K562 (cell line): Measurements from ENCODE around the gene OPTN. TPM values are rescaled to one million over a fixed set of nuclear protein-coding genes. Genes with fewer than 3 reads are reported as not detected.

ENCODE experiments used
- ATAC-seq: fragments of 200-7000 bp; cut with Tn5 transposase; 3 replicates; pipeline ENCODE4 v1.9.1; 2020; ENCODE audit warnings: moderate library complexity
- BruUV-seq: library from RNA; stranded (reverse); fragments of 400-500 nt; replicated peaks from 2 replicates; lab custom pipeline; 2021; lab: Mats Ljungman, UMichigan
- CTCF ChIA-PET: fragments of 300-600 bp; formaldehyde crosslinking; extraction: SDS; loops from one replicate; lab custom pipeline; 2021; ENCODE audit warnings: low intra/inter-chr PET ratio; lab: Yijun Ruan, JAX
- POLR2A ChIA-PET: fragments of 300-600, 350-650 bp; sonication (Branson Sonifier 250); formaldehyde crosslinking; extraction: SDS; loops from one replicate; lab custom pipeline; 2021; ENCODE audit warnings: antibody characterized with exemption, inconsistent platforms; lab: Yijun Ruan, JAX
- DNase-seq, 4 experiments: peaks; one replicate each; pipeline versions ENCODE4 v3.0.0 to v3.0.0-alpha.2; 2011 to 2018; ENCODE audit warnings: low spot score in 3 of 4, mixed read lengths in 3 of 4; ENCODE audit errors: extremely low read depth in 1 of 4
- FAIRE-seq: peaks from 2 replicates; lab custom pipeline; 2011; peaks lifted over from hg19 to GRCh38; lab: Jason Lieb, UNC
- H2AFZ ChIP-seq: 2 replicates; pipeline ENCODE4 v1.6.0; 2011; ENCODE audit warnings: low read depth, low read length, control low read depth, inconsistent platforms
- H3K27ac ChIP-seq: fragments of 200-600 bp; 3 replicates; pipeline ENCODE4 v1.8.0; 2011; ENCODE audit warnings: low read depth, mild to moderate bottlenecking, control low read depth, inconsistent platforms, low read length, moderate library complexity, mixed read lengths; ENCODE audit errors: extremely low read depth
- H3K27me3 ChIP-seq, 2 experiments: fragments of 300-600 bp in 1 of 2; 2 replicates in 1 of 2; 3 replicates in 1 of 2; pipeline versions ENCODE4 v1.6.0 to v1.8.0; 2011; ENCODE audit warnings: inconsistent platforms in 2 of 2, low read length in 2 of 2, mild to moderate bottlenecking in 1 of 2, mixed read lengths in 1 of 2, moderate library complexity in 1 of 2; ENCODE audit not compliant: control insufficient read depth in 2 of 2, insufficient read depth in 2 of 2
- H3K36me3 ChIP-seq: fragments of 300-600 bp; 3 replicates; pipeline ENCODE4 v1.8.0; 2011; ENCODE audit warnings: mild to moderate bottlenecking, low read length, inconsistent platforms; ENCODE audit not compliant: control insufficient read depth, insufficient read depth
- H3K4me1 ChIP-seq, 2 experiments: fragments of 200-600 bp in 1 of 2; replicated peaks in 1 of 2; 2 replicates in 1 of 2; 3 replicates in 1 of 2; pipeline versions ENCODE4 v1.5.1 to v1.8.0; 2011; ENCODE audit warnings: inconsistent platforms in 2 of 2, low read length in 2 of 2, mild to moderate bottlenecking in 1 of 2, mixed read lengths in 1 of 2, moderate library complexity in 1 of 2; ENCODE audit not compliant: control insufficient read depth in 2 of 2, insufficient read depth in 2 of 2
- H3K4me2 ChIP-seq: 2 replicates; pipeline ENCODE4 v1.6.1; 2011; ENCODE audit warnings: low read length, control low read depth, inconsistent platforms, mixed read lengths; ENCODE audit not compliant: insufficient read depth
- H3K4me3 ChIP-seq: fragments of 200-600 bp; sonication (generic), shearing (Covaris generic); 2 replicates; pipeline ENCODE4 v1.5.1; 2016; ENCODE audit warnings: control low read depth, inconsistent platforms
- H3K79me2 ChIP-seq: fragments of 200-600 bp; 3 replicates; pipeline ENCODE4 v1.8.0; 2011; ENCODE audit warnings: low read length, inconsistent platforms; ENCODE audit not compliant: control insufficient read depth, insufficient read depth
- H3K9ac ChIP-seq, 2 experiments: 2 replicates each; pipeline versions ENCODE4 v1.6.0 to v1.6.1; 2011; ENCODE audit warnings: low read depth in 2 of 2, low read length in 2 of 2, control low read depth in 1 of 2, inconsistent platforms in 1 of 2, mild to moderate bottlenecking in 1 of 2, mixed read lengths in 1 of 2; ENCODE audit not compliant: insufficient read depth in 1 of 2
- H3K9me1 ChIP-seq: one replicate; pipeline ENCODE4 v1.6.0; 2011; ENCODE audit warnings: inconsistent platforms, mild to moderate bottlenecking, low read length, moderate library complexity; ENCODE audit not compliant: control insufficient read depth, insufficient read depth
- H3K9me3 ChIP-seq: replicated peaks from 2 replicates; pipeline ENCODE4 v1.5.1; 2011; ENCODE audit warnings: low read depth, low read length, inconsistent platforms; ENCODE audit not compliant: control insufficient read depth, insufficient read depth
- H4K20me1 ChIP-seq: replicated peaks from 2 replicates; pipeline ENCODE4 v1.6.1; 2011; ENCODE audit warnings: low read length, inconsistent platforms, mixed read lengths; ENCODE audit not compliant: control insufficient read depth, insufficient read depth
- ELF1 ChIP-seq: fragments of 200-800 bp; sonication (Bioruptor generic); IDR thresholded peaks from 2 replicates; pipeline ENCODE4 v1.6.1; 2016; ENCODE audit warnings: missing genetic modification characterization, missing compliant biosample characterization
- EP400 ChIP-seq: fragments of 450-650 bp; IDR thresholded peaks from 2 replicates; pipeline ENCODE4 v1.6.1; 2017; ENCODE audit warnings: antibody characterized with exemption, mild to moderate bottlenecking, moderate library complexity
- GTF2F1 ChIP-seq: IDR thresholded peaks from 2 replicates; pipeline ENCODE4 v1.6.1; 2011; ENCODE audit warnings: low read depth, low read length, improper control_type of control experiment
- MNT ChIP-seq, 2 experiments: fragments of 450-650 bp; conservative IDR thresholded peaks; 2 replicates each; pipeline ENCODE4 v1.6.1; 2017; ENCODE audit warnings: mild to moderate bottlenecking in 2 of 2, moderate library complexity in 2 of 2
- NONO ChIP-seq, 2 experiments: fragments of 200-400 bp in 1 of 2; fragments of 450-650 bp in 1 of 2; formaldehyde crosslinking in 1 of 2; IDR thresholded peaks; 2 replicates each; pipeline ENCODE4 v1.6.1; 2017; ENCODE audit warnings: low read depth in 2 of 2, mild to moderate bottlenecking in 2 of 2, moderate library complexity in 2 of 2, low read length in 1 of 2
- RBM39 ChIP-seq: fragments of 200-400 bp; formaldehyde crosslinking; optimal IDR thresholded peaks from 2 replicates; pipeline ENCODE3; 2018; ENCODE audit warnings: low read depth, low read length
- RERE ChIP-seq: sonication (generic); formaldehyde crosslinking; IDR thresholded peaks from 2 replicates; pipeline ENCODE4 v1.8.0; 2023; ENCODE audit warnings: missing genetic modification reagents, mild to moderate bottlenecking, borderline replicate concordance
- SRSF9 ChIP-seq: fragments of 200-400 bp; formaldehyde crosslinking; IDR thresholded peaks from 2 replicates; pipeline ENCODE4 v1.6.1; 2017; ENCODE audit warnings: low read depth, low read length, borderline replicate concordance
- TGIF2 ChIP-seq: sonication (generic); formaldehyde crosslinking; IDR thresholded peaks from 2 replicates; pipeline ENCODE4 v1.8.1; 2022; ENCODE audit warnings: mild to moderate bottlenecking, missing genetic modification reagents, moderate library complexity
- TOE1 ChIP-seq, 2 experiments: fragments of 450-650 bp in 1 of 2; sonication (generic) in 1 of 2; formaldehyde crosslinking in 1 of 2; IDR thresholded peaks; 2 replicates each; pipeline versions ENCODE4 v1.7.1 to v1.8.0; 2016 to 2022; ENCODE audit warnings: borderline replicate concordance in 2 of 2, mild to moderate bottlenecking in 2 of 2, antibody characterized with exemption in 1 of 2, inconsistent platforms in 1 of 2, low read depth in 1 of 2, missing genetic modification reagents in 1 of 2, moderate library complexity in 1 of 2
- ZBTB9 ChIP-seq: fragments of 450-650 bp; formaldehyde crosslinking; IDR thresholded peaks from 2 replicates; pipeline ENCODE4 v1.4.0; 2020; ENCODE audit warnings: mild to moderate bottlenecking, moderate library complexity
- ZNF384 ChIP-seq: IDR thresholded peaks from 2 replicates; pipeline ENCODE4 v1.6.1; 2012; ENCODE audit warnings: low read depth, low read length, improper control_type of control experiment
- WGBS: fragments of 100-300 bp; shearing (Covaris generic); methylation state at CpG from one replicate; pipeline ENCODE4 v1.1.6; 2016; ENCODE audit warnings: low coverage, mixed read lengths; ENCODE audit not compliant: insufficient coverage; ENCODE audit errors: missing lambda C conversion rate; 5-methylcytosine and 5-hydroxymethylcytosine counted together
- in situ Hi-C: fragments of 300-500 bp; cut with MboI; formaldehyde crosslinking; loops from 4 replicates; pipeline ENCODE4 v1.15.0; 2018; ENCODE audit warnings: inconsistent platforms, mixed read lengths
- intact Hi-C: fragments of 100-400 bp; cut with micrococcal nuclease; formaldehyde crosslinking; loops from 2 replicates; pipeline ENCODE4 v1.14.2; 2022
- polyA plus RNA-seq, 8 experiments: library from polyadenylated mRNA; depleted of rRNA in 4 of 8; stranded (reverse) in 5 of 8; unstranded in 3 of 8; fragments of >200 nt; fragmentation: Nextera tagmentation in 2 of 8; fragmentation: Illumina TruSeq in 1 of 8; extraction: Ambion mirVana in 2 of 8; extraction: Trizol in 1 of 8; gene quantifications; 2 replicates each; pipeline versions ENCODE4 v1.2.1 to v1.2.3, GENCODE V29; 2011 to 2014; ENCODE audit warnings: inconsistent platforms in 1 of 8, missing spikeins in 1 of 8
- total RNA-seq, 7 experiments: library from RNA; depleted of rRNA in 6 of 7; stranded (reverse); fragments of >200 nt in 6 of 7; fragmentation: Illumina TruSeq in 2 of 7; extraction: Trizol in 2 of 7; gene quantifications; 2 replicates each; pipeline versions ENCODE4 v1.2.1 to v1.2.3, GENCODE V29; 2011 to 2021; ENCODE audit warnings: low replicate concordance in 1 of 7

Gene OPTN
- total and polyA plus RNA-seq, 9 of the 15 experiments (the other 6 are each of a cell fraction or from before 2014, with no cell fraction given) = 2.2 to 6.8 (median 5.0) TPM

- TF ChIP-seq RERE (no peak), TGIF2 (CRISPR knock-in tag) (no peak), RBM39 (no peak), GTF2F1 (no peak)
These were observed 68.8 kb downstream of the OPTN start (continued) for GRCh38 chr10:13168781-13169180.

- 96% methylated on average over 2 of the region's 2 CpGs for WGBS
- Histone ChIP-seq H3K9ac (no peak overlapping the region), H4K20me1 (no peaks in the 10 kb centered on the region), H3K9me3 (no peaks in the 10 kb centered on the region), H3K4me1 (no peaks in the 10 kb centered on the region), H3K79me2 (no peaks in the 10 kb centered on the region), H3K4me3 (no peak overlapping the region), H3K27ac (no peak overlapping the region), H3K36me3 (peaks cover 94% of the 10 kb centered on the region), H3K27me3 (no peaks in the 10 kb centered on the region), H3K9me1 (no peaks in the 10 kb centered on the region), H3K4me2 (no peak overlapping the region), H2AFZ (no peak overlapping the region)
- TSS peak; percentile 9 for BruUV-seq
- TF ChIP-seq ELF1 (no peak), NONO (IDR thresholded peaks at IDR 0.05; ENCODE audit: low read depth in 2 of 2, low read length in 1 of 2) (no peak), SRSF9 (no peak), TOE1 (IDR thresholded peaks at IDR 0.05; ENCODE audit: borderline replicate concordance) (no peak), TOE1 (CRISPR knock-in tag; IDR thresholded peaks at IDR 0.05; ENCODE audit: borderline replicate concordance, low read depth) (no peak), ZBTB9 (no peak), ZNF384 (no peak), EP400 (no peak), MNT (conservative IDR thresholded peaks at IDR 0.05) (no peak)
- intact Hi-C loops = no loop called here
- FAIRE-seq (no peak), DNase-seq (no peak), ATAC-seq (no peak)
- POLR2A ChIA-PET = no interaction called here
- CTCF ChIA-PET = no interaction called here
- in situ Hi-C loops = no loop called here
These were observed 73.7 kb downstream of the OPTN start for GRCh38 chr10:13173616-13174015.
